T-helper 2 cell treated with Interferon-gamma antibody and Interleukin-4, amounts not matched to agents 5 μg/mL and 100 μg/mL, for 36 hours (primary cell): Measurements from ENCODE around the gene HS1BP3.

Source experiments
- DNase-seq: peaks from one replicate; pipeline ENCODE4 v3.0.0; 2021; ENCODE audit warnings: low spot score
- H3K27ac Mint-ChIP-seq: one replicate; pipeline ENCODE4 v1.8.0; 2021; ENCODE audit warnings: mild to moderate bottlenecking, mixed read lengths
- H3K27me3 Mint-ChIP-seq: one replicate; pipeline ENCODE4 v1.8.0; 2021; ENCODE audit warnings: low read depth, mixed read lengths
- H3K36me3 Mint-ChIP-seq: one replicate; pipeline ENCODE4 v1.8.0; 2021; ENCODE audit warnings: low read depth, mixed read lengths
- H3K4me1 Mint-ChIP-seq: one replicate; pipeline ENCODE4 v1.8.0; 2021; ENCODE audit warnings: low read depth, mixed read lengths
- H3K4me3 Mint-ChIP-seq: one replicate; pipeline ENCODE4 v1.8.0; 2022; ENCODE audit warnings: mild to moderate bottlenecking, moderate library complexity, mixed read lengths
- H3K9me3 Mint-ChIP-seq: one replicate; pipeline ENCODE4 v1.8.0; 2021; ENCODE audit warnings: mixed read lengths

Gene HS1BP3

GRCh38 chr2:20650393-20650876 lies 463 bp downstream of the HS1BP3 start:
- H3K27me3 Mint-ChIP-seq: peaks cover 7% of the 10 kb centered on the region
- H3K27ac Mint-ChIP-seq: peak overlapping the region; percentile 85
- no peaks in the 10 kb centered on the region for H3K36me3 Mint-ChIP-seq
- no peak for DNase-seq
- no peaks in the 10 kb centered on the region for H3K9me3 Mint-ChIP-seq
- H3K4me3 Mint-ChIP-seq: peak overlapping the region; percentile 94
- peaks cover 30% of the 10 kb centered on the region for H3K4me1 Mint-ChIP-seq

DNA sequence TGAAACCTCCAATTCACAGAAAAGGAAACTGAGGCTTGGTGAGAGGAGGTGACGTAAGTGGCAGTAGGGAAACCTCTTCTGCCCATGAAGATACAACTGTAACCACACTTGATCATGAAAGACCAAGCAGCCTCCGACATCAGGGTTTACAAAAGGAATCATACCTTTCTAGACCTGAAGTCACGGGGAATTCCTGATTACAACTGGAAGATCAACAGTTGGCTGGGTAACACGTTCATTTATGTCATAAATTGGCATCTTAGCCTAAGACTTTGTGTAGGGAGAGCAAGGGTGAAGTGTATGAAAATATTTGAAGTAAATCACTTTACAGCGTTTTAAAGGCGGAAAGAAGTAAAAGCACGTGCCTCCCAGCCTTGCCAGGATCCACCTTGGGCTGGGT lies 922 bp downstream of the HS1BP3 start:
- Mint-ChIP-seq H3K36me3 (no peaks in the 10 kb centered on the region), H3K4me1 (peaks cover 30% of the 10 kb centered on the region), H3K4me3 (peak overlapping the region; percentile 94), H3K27me3 (peaks cover 4% of the 10 kb centered on the region), H3K27ac (peak overlapping the region; percentile 85), H3K9me3 (no peaks in the 10 kb centered on the region)
- no peak for DNase-seq

GRCh38 chr2:20649576-20649975 lies 1.3 kb downstream of the HS1BP3 start:
- no peak for DNase-seq
- Mint-ChIP-seq H3K36me3 (no peaks in the 10 kb centered on the region), H3K4me1 (peaks cover 29% of the 10 kb centered on the region), H3K9me3 (no peaks in the 10 kb centered on the region), H3K4me3 (peak overlapping the region; percentile 94), H3K27ac (no peak overlapping the region), H3K27me3 (peaks cover 2% of the 10 kb centered on the region)

- H3K27ac Mint-ChIP-seq: no peak overlapping the region
- no peak for DNase-seq
- no peaks in the 10 kb centered on the region for H3K27me3 Mint-ChIP-seq
- no peaks in the 10 kb centered on the region for H3K9me3 Mint-ChIP-seq
- peak overlapping the region; percentile 94 for H3K4me3 Mint-ChIP-seq
- H3K36me3 Mint-ChIP-seq: no peaks in the 10 kb centered on the region
- H3K4me1 Mint-ChIP-seq: peaks cover 27% of the 10 kb centered on the region
These were observed 2.1 kb downstream of the HS1BP3 start for GRCh38 chr2:20648831-20649230.

DNA sequence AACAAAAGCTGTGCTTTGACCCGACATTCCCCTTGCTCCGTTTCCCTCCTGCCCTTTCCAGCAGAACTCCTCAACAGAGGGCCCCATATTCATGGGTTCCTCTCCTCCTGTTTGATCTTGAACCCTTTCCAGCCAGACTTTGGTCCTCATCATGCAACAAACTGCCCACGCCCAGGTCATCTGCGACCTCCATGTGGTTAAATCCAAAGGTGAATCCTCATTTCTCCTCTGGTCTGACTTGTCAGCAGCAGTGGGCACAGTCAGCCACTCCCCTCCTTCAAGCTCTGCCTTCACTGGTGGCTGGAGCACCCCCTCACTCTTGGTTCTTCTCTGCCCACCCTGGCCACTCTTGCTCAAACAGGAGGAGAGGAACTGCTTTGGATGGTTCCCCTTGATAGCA lies 2.7 kb downstream of the HS1BP3 start:
- Mint-ChIP-seq H3K27ac (no peak overlapping the region), H3K9me3 (no peaks in the 10 kb centered on the region), H3K36me3 (no peaks in the 10 kb centered on the region), H3K4me1 (peaks cover 27% of the 10 kb centered on the region), H3K4me3 (no peak overlapping the region), H3K27me3 (no peaks in the 10 kb centered on the region)
- DNase-seq: no peak

- Mint-ChIP-seq H3K36me3 (no peaks in the 10 kb centered on the region), H3K4me1 (peaks cover 27% of the 10 kb centered on the region), H3K27ac (no peak overlapping the region)
These were observed 3.2 kb downstream of the HS1BP3 start for GRCh38 chr2:20647738-20648137.

GRCh38 chr2:20647211-20647610 lies 3.7 kb downstream of the HS1BP3 start:
- Mint-ChIP-seq H3K36me3 (no peaks in the 10 kb centered on the region), H3K4me1 (peaks cover 27% of the 10 kb centered on the region)

More at GRCh38 chr2:20647738-20648137, 3.2 kb downstream of the HS1BP3 start:
- Mint-ChIP-seq H3K9me3 (no peaks in the 10 kb centered on the region), H3K27me3 (no peaks in the 10 kb centered on the region), H3K4me3 (no peak overlapping the region)
- no peak for DNase-seq

DNA sequence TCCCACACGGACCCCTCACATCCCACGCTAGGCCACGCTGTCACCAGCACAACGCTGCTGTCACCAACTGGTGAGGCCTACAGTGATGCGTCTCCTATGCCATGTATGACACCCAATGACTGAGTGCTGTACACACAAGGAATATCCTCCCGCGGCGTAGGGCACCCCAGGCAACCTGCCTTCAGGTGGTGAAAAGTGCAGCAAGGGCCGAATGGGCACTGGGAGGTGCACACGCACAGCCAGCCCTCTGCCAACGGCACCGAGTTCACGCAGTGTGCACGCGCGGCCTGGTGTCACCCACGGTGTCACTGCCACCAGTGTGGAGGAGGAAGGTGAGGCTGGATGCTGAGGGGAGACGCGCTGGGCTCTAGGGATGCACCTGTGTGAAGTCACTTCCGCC lies 4.5 kb downstream of the HS1BP3 start:
- Mint-ChIP-seq H3K36me3 (peaks cover 2% of the 10 kb centered on the region), H3K27me3 (no peaks in the 10 kb centered on the region), H3K4me3 (no peak overlapping the region), H3K9me3 (no peaks in the 10 kb centered on the region), H3K4me1 (peaks cover 21% of the 10 kb centered on the region), H3K27ac (no peak overlapping the region)
- DNase-seq: no peak

More at GRCh38 chr2:20647211-20647610, 3.7 kb downstream of the HS1BP3 start:
- Mint-ChIP-seq H3K9me3 (no peaks in the 10 kb centered on the region), H3K27ac (no peak overlapping the region), H3K27me3 (no peaks in the 10 kb centered on the region), H3K4me3 (no peak overlapping the region)
- no peak for DNase-seq

DNA sequence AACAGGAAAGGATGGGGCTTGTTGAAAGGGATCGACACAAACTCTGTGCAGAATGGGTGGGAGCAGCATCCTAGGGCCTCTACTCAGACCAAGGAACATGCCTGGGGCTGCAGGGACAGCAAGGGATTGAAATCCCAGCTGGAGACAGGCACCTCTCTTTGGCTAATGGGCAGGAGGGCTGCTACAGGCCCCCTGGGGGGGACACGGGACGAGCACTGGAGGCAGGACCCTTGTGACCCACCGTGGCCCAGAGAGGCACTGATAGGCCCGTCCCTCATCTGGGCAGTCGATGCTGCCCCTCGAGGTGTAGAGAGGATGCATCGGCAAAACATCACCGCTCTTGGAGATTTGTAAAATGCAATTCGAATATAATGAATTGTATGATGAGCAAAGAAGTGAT lies 5.1 kb downstream of the HS1BP3 start:
- Mint-ChIP-seq H3K36me3 (peaks cover 2% of the 10 kb centered on the region), H3K9me3 (no peaks in the 10 kb centered on the region), H3K27me3 (no peaks in the 10 kb centered on the region), H3K27ac (no peak overlapping the region), H3K4me3 (no peak overlapping the region), H3K4me1 (peaks cover 17% of the 10 kb centered on the region)
- DNase-seq: no peak

- Mint-ChIP-seq H3K4me1 (peaks cover 15% of the 10 kb centered on the region), H3K27ac (no peak overlapping the region), H3K9me3 (no peaks in the 10 kb centered on the region), H3K27me3 (no peaks in the 10 kb centered on the region), H3K36me3 (peaks cover 2% of the 10 kb centered on the region), H3K4me3 (no peak overlapping the region)
- DNase-seq: no peak
These were observed 5.6 kb downstream of the HS1BP3 start for GRCh38 chr2:20645301-20645701.

- H3K27me3 Mint-ChIP-seq: no peaks in the 10 kb centered on the region
- H3K27ac Mint-ChIP-seq: no peak overlapping the region
- DNase-seq: no peak
- H3K4me3 Mint-ChIP-seq: no peak overlapping the region
- peaks cover 3% of the 10 kb centered on the region for H3K4me1 Mint-ChIP-seq
- peaks cover 2% of the 10 kb centered on the region for H3K36me3 Mint-ChIP-seq
- no peaks in the 10 kb centered on the region for H3K9me3 Mint-ChIP-seq
These were observed 7.1 kb downstream of the HS1BP3 start for GRCh38 chr2:20643826-20644225.

- no peak overlapping the region for H3K27ac Mint-ChIP-seq
- peaks cover 2% of the 10 kb centered on the region for H3K36me3 Mint-ChIP-seq
- no peaks in the 10 kb centered on the region for H3K27me3 Mint-ChIP-seq
- no peaks in the 10 kb centered on the region for H3K4me1 Mint-ChIP-seq
- H3K4me3 Mint-ChIP-seq: no peak overlapping the region
- DNase-seq: no peak
- H3K9me3 Mint-ChIP-seq: no peaks in the 10 kb centered on the region
These were observed 7.8 kb downstream of the HS1BP3 start for GRCh38 chr2:20643060-20643459.

DNA sequence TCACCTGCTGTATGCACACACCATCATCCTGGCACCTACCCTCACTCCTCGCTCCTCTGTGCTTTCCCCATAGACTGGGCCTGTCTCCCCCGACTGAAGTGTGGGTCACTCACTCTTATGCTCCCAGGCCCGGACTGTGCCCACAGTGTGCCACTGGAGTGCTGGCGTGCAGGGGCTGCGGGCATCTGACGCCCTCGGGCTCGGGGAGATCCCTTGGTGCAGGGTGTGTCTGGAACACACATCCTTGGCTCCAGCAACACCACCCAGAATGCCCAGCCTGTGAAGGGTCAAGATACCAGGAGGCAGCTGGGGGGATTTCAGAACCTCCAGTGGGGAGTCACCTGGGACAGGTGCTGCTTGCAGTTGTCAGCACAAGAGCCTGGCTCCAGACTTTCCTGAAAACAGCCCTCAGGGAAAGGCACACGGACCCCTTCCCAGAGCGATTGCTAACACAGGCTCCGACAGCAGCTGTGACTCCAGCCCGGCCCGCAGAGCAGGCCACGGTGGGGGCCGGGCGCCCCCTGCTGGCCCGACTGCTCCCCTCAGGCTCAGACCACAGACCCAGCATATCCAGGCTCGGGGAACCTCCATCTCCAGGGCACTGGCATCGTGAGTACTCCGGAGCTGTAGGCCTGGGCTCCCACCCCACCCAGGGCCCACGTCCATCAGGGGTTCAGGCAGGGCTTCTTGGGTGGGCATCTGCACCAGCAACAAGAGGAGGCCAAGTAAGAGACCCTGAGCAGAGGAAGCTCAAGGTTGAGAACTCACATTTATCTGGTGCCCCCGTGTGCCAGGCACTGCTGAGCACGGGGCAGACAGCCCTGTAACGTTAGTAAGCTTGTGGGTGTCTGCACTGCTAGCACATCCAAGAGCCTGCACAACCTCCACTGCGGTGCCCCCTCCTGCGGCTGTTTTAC lies 8.6 kb downstream of the HS1BP3 start:
- H3K4me1 Mint-ChIP-seq: no peaks in the 10 kb centered on the region
- no peak overlapping the region for H3K27ac Mint-ChIP-seq
- H3K36me3 Mint-ChIP-seq: peaks cover 2% of the 10 kb centered on the region
- peak; percentile 63 for DNase-seq
- H3K9me3 Mint-ChIP-seq: no peaks in the 10 kb centered on the region
- H3K27me3 Mint-ChIP-seq: no peaks in the 10 kb centered on the region
- no peak overlapping the region for H3K4me3 Mint-ChIP-seq

DNA sequence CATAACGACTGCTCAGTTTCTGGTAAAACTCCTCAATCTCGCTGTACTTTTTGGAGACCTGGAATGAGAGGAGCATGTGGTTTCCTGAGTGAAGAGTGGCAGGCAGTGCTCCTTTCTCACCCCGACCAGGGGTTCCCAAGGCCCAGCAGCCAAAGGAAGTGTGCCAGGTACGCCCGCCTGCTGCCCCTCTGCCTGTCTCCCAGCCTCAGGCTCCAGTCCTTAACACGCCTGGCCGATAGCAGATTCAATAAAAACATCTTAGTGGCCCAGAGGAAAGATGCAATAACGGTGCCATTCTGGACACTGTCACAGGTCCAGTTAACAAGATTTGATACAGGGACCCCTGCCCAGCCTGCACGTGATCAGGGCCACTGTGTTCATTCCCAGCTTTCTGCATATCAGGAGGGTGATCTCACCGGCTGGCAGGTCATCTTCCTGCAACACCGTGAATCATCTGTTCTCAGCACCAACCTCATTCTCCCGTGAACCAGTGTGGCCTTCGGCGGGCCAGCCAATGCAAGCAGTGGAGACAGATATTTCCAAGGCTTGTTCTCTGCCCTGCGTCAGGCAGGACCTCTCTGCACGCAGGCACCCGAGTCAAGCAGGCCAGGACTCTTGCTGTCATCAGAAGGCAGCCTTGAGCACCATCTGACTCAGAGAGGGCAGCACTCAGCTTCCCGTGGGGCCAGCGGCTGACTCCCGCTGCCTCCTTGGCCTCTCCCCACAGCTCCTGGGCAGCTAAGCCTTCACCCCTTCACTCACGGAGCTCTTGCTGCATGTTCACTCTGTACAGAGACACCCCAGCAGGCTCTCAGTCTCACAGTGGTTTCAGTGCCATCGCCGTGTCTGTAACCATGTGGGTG lies 9.5 kb downstream of the HS1BP3 start:
- no peak for DNase-seq
- no peaks in the 10 kb centered on the region for H3K4me1 Mint-ChIP-seq
- H3K27me3 Mint-ChIP-seq: no peaks in the 10 kb centered on the region
- no peak overlapping the region for H3K4me3 Mint-ChIP-seq
- H3K9me3 Mint-ChIP-seq: no peaks in the 10 kb centered on the region
- H3K27ac Mint-ChIP-seq: no peak overlapping the region
- H3K36me3 Mint-ChIP-seq: peaks cover 2% of the 10 kb centered on the region
